SIG-M5 treated with dmso at 0.1 percent for 504 hours (cell line): Measurements from ENCODE around the gene ANK2.
"Not testable (repeated sequence)": the region's sequence is repeated elsewhere in the genome, so short reads cannot be mapped to it uniquely, and the experiment has no call there.

Experiments used
- DNase-seq: peaks from one replicate; lab custom pipeline; 2025; ENCODE audit not compliant: unreplicated experiment; lab: John Stamatoyannopoulos, UW

Gene ANK2

DNA sequence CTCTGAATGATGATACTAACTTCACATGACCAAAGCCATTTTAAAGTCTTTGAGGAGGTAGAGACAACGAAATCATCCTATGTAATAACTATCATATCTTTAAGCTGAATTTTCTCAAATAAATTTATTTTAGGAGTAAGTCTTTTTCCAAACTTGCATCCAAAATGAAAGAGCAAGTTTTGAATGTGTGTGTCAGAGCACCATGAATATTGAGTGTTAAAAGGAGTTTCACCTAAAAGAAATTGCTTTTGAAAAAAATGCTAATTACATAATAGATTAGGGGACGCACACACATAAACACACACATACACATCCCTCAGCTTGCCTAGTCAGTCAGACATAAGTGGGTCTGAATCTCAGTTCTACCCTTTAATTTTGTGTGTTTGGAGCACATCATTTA lies 1.9 kb downstream of the ANK2 start:
- no peak for DNase-seq

DNA sequence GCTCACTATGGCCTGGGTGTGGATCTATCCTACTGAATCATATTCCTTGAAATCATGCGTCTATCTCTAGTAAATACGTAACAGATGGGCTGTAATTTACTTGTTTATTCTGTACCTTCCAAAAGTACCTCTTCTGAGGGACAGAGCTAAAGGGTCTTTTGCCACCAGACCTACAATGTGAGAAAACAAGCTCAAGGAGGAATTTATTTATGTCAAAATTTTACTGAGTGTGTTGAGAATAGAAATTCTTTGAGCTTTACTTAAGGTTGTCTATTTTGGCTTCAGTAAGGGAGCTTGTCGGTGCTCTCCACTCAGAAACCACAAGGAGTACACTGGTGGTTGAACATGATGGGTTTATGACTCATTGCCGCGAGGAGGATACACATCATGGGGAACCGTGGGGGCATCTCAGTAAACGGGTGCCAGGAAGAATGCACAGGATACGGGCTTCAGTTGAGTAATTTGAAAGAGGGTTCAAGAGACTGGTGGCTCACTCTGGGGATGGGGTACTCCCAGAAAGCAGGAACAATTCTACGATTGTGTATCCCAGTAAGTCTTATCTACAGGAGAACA lies 3.0 kb downstream of the ANK2 start:
- peak; percentile 39 for DNase-seq

DNA sequence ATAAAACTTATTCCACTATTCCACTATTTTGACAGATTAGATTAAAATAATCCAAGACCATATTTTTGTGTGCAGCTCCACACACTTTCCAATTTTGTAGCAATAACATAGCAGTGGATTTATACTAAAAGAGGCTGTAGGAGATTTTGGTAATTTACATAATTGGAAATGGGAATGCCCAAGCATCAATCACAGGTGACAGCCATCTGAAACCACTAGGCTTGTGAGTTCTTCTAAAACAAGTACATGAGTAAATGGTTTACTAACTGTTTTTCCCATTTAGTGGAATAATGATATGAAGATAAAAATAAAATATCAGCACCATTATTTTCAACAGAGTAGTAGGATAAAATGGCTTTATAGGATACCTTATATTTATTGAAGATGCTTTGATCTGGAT lies 4.4 kb downstream of the ANK2 start:
- no peak for DNase-seq

DNA sequence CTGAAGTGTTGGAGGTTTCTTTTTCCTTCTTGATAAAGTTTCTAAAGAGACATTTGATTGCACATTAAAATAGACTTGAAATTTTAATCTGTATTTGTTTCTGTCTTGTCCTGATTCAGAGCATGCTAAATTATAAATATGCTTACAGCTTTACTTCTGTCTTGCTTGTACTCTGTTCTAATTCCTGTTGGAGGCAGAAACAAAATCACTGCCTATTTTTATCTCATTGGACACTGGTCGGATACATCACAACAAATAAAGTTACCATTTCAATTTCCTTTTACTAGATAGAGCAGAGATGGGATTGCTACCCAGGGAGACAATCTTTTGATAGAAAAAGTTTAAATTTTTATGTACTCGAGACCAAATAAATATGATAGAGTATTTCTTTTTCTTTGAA lies 6.9 kb downstream of the ANK2 start:
- DNase-seq: no peak

DNA sequence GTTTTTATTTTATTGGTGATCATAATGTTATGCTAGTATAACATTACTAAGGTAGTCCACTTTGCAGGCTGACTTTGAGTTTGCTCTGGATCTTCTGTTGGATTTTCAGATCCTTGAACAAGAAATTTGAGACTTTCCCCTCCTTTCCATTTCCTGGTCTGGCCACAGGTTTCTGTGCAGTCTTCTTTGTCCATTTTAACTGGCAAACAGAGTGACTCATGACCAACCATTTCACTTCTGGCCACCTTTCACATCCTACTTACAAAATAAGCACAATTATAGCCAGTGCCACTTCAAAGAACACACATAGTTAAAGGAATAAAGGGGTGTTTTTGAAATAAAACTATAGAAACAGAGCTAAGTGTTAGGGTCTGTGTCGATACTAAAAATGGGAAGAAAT lies 8.4 kb downstream of the ANK2 start:
- no peak for DNase-seq

DNA sequence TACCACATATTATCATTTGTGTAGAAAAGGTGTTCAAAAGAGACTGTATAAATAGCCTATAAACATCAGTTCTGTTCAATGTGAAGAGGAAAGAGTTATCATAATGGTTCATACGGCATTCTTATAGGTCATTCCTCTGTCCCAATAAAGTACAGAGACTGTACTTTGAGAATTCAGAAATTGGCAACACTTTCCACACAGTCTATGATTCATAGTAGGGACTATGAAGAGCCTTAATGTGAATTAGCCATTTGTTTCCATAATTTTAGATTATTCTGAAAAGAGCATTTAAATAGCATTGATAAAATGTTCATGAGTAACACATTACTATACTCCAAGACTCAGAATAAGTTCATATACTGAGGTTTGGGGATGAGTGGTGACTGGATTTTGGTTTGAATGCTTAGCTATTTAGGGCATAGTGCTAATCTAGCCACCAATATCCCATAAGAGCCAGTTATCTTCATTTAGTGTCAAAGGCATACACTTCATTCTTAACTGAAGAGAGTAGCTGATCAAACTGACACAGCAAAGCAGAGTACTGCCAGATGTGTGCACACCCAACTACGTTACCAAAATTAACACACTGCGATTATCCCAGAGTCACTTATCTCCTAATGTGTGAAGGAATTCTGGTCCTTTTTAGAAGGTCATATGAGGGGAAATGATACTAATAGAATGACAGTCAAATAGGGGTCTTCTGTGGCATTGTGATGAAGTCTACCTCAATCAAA lies 10.2 kb downstream of the ANK2 start:
- no peak for DNase-seq

DNA sequence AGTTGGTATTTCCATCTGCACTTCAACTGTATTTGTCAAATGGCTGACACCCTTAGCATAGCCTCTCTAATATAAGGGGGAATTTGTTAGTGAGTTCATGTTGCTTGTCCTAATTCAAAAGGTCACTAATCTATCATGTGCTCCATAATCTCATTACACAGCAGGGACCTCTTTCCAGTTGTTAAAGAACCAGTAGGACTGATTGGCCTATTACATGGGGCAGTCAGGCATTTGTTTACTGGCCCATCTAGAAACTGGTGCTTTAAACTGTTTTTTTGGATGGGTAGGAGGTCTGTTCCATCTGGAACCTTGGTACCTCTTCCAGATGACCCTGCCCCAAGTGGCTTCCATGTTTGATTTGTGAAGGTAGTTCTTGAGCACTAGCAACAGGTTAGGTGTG lies 11.4 kb downstream of the ANK2 start:
- no peak for DNase-seq

- DNase-seq: no peak
These were observed 14.8 kb downstream of the ANK2 start for GRCh38 chr4:113064244-113064643.

GRCh38 chr4:113065629-113066028 lies 16.2 kb downstream of the ANK2 start:
- DNase-seq: no peak

GRCh38 chr4:113068771-113069170 lies 19.3 kb downstream of the ANK2 start:
- not testable (repeated sequence) for DNase-seq

DNA sequence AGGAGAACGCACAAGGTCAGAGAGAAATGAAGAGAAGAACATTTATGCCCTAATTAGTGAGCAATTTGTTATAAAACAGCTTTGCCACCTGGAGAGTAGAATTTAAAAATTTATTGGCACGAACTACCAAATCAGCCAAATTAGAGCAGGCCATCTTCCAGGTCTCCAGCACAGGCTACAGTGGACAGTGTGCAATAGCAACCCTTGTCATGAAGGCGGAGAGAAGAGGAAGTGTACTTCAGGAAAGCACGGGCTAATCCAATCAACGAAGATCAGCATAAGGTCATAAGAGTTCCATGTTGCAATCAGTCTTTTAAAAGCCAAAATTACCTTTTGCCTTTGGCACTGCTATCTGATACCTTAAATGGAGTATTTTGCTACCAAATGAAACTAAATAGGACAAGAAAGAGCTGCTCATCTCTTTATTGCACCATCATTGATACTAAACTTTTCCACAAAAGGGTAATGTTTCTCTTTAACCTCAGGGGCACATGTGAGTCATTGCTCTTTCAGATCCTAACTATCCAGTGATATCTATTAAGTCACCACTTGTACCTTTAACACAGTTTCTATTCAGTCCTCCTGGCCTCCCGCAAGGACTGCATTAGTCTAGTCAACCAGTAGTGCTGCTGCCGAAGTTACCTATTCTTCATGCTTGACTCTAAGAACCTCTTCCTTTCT lies 19.9 kb downstream of the ANK2 start:
- no peak for DNase-seq

DNA sequence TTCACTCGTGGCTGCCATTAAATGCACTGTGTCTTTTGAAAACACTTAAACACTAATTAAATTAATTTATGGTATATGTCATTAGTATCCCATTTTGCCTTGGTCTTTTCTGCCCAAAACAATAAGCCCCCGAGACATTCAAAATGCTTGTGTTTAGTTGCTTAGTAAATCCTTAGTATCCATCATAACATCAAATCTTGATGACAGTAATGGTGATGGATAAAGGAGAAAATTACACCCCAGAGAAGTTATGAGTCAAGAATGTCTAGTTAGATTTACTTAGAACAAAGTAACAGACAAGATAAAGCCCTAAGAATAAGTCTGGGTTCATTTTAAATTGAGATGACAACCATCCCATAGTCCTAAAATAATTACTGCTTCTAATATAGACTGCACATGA lies 21.3 kb downstream of the ANK2 start:
- DNase-seq: no peak

- DNase-seq: no peak
These were observed 21.8 kb downstream of the ANK2 start for GRCh38 chr4:113071274-113071673.

- DNase-seq: no peak
These were observed 22.4 kb downstream of the ANK2 start for GRCh38 chr4:113071805-113072204.

- DNase-seq: no peak
These were observed 24.1 kb downstream of the ANK2 start for GRCh38 chr4:113073451-113074005.

- DNase-seq: no peak
These were observed 28.1 kb downstream of the ANK2 start for GRCh38 chr4:113077575-113077974.

DNA sequence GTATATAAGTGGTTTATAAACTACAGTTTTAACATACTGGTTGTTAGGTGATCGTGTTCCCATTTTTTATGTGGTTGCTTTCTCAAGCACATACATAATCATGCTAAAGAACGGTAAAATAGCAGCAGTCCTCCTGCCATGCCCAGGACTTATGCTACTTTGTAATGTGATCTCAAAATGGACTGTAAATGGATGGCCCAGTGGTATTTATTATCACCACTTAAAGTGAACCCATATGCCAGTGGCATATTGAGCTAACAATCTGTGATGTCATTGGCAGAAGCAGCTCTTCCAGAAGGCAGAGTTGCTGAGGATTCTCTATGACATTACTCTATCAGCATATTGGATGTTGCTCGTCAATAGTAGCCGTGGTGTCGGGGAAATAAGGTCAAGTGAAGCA lies 28.6 kb downstream of the ANK2 start:
- no peak for DNase-seq

GRCh38 chr4:113080050-113080449 lies 30.6 kb downstream of the ANK2 start:
- DNase-seq: no peak

DNA sequence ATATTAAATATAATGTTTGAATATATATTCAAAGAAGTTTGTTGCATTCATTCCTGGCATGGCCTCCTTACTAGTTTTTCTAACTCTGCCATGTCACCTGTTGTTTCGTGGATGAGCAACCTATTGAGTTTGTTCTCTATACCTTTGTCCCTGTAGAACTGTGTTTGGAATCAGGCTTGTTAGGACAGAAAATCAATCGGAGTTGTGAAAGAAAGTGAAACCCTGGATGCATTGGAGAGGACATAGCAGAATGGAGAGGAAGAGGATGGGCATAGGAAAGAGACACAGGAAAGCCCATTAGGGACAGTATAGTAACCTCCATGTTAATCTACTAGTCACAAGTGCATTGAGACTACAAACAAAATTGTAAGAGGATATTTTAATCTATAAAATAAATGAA lies 31.2 kb downstream of the ANK2 start:
- no peak for DNase-seq

DNA sequence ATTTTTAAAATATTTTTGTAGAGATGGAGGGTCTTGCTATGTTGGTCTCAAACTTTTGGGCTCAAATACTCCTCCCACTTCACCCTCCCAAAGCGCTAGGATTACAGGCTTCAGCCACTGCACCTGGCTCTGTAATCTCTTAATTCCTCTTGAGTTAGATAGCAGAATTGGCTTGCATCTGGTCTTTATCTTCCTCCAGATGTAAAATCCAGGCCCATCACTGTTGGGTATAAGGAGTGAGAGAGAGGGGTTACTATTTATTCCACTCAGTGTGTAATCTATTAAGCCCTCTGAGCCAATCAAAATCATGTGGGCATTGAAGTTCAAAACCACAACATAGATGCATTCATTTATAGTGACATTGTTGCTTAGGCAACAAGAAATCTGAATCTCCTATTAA lies 33.9 kb downstream of the ANK2 start:
- DNase-seq: no peak

DNA sequence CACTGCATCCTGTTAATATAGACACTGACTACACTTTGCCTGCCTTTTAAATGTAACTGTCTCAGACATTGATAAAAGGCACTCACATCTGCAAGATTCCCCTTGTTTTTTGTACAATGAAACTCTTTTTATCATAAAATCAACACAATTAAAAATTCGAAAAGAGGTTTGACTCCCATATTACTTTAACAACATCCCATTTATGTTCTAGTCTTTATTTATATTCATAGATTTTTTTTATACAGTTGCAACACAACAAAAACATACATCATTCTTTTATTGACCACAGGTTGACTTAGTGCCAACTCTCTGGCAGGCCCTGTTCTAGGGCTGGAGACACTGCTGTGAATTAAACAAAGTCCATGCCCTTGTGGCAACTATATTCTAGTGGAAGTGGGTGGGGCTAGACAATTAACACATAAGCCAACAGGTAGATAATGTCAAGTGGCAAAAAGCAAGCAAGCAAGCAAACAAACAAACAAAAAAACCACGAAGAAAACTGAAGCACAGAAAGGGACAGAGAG lies 36.8 kb downstream of the ANK2 start:
- no peak for DNase-seq

- DNase-seq: no peak
These were observed 38.6 kb downstream of the ANK2 start for GRCh38 chr4:113088050-113088449.
